ENCODE measurements around the gene IVD.

DNA sequence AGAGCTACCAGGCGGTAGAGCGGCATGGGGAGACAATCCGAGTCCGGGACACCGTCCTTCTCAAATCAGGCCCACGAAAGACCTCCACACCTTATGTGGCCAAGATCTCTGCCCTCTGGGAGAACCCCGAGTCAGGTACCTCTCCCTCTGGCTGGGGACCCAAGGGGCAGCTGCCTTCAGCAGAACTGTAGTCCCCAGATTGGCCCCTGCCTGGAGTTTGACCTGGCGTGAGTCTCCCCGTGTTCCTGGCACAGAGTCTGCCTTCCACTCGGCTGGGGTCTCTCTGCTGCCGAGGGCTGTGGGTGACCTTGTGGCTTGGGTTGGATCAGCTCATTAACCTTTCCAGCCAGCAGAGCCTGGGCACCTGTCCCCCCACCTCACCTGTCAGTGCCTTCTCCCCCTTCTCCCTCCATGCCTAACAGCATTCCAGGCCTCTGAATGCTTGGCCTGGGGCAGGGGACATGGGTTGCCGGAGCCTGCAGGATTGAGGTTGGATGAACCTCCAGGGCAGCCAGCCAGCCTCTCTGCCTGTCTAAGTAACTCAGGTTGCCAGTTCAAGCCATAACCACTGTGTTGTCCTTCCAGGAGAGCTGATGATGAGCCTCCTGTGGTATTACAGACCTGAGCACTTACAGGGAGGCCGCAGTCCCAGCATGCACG, 58.4 kb downstream of the IVD start:
- TF ChIP-seq SPI1 (IDR thresholded peaks at IDR 0.05; ENCODE audit: low read depth, low read length) (no peak), POLR2AphosphoS5 (IDR thresholded peaks at IDR 0.05; ENCODE audit: low read depth, low read length) (no peak), PAX5 (IDR thresholded peaks at IDR 0.05; ENCODE audit: insufficient read depth, low read length, severe bottlenecking) (no peak), TAF1 (IDR thresholded peaks at IDR 0.05; ENCODE audit: low read depth, low read length) (no peak), POLR2A (IDR thresholded peaks at IDR 0.05; ENCODE audit: low read depth, low read length) (no peak)

All from GM12891 (cell line).